Adipose tissue (tissue), 3 donors: Measurements from ENCODE around the gene VPS39. TPM values are rescaled to one million over a fixed set of nuclear protein-coding genes. Genes with fewer than 3 reads are reported as not detected.

Experiments
- H3K27ac ChIP-seq: one replicate; pipeline ENCODE4 v1.5.1; 2013; ENCODE audit warnings: low read depth, low read length
- WGBS, 3 donors: extraction: QIAGEN DNeasy Blood & Tissue Kit; methylation state at CpG; one replicate each; pipeline ENCODE4 v1.1.7; 2013; 5-methylcytosine and 5-hydroxymethylcytosine counted together
- polyA plus RNA-seq, 3 donors: library from polyadenylated mRNA; stranded (reverse); fragments of 200-250 nt; gene quantifications; one replicate each; pipeline ENCODE4 v1.2.3, GENCODE V29; 2013
- donor health status: healthy with polysubstance abuse.
- donor health status: Bipolar disorder and iron deficiency.
- donor health status: healthy.

Gene VPS39
- polyA plus RNA-seq, 3 donors, result 20.6 to 37.3 (median 29.9) TPM

- 43 to 51% (median 50%) methylated on average over 11 of the region's 11 CpGs for WGBS, 3 donors
Measured at GRCh38 chr15:42137461-42138261, 70.4 kb downstream of the VPS39 start.

DNA sequence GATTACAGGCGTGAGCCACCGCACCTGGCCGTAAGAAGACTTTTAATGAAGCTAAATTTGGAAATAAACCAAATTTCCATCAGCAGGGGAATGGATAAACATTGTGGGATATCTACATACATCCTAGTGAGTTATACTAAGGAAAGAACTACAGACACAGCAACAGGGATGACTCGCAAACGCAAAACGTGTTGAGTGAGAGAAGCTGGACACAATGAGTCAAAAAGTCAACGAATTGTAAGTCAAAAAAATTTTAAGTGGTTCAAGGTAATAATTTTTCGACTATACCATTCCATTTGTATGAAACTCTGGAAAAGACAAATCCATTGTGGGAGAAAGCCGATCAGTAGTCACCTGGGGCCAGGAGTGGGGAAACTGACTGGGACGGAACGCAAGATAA lies 71.6 kb downstream of the VPS39 start:
- H3K27ac ChIP-seq, result no peak overlapping the region
- 82 to 89% (median 88%) methylated on average over 11 of the region's 11 CpGs for WGBS, 3 donors

More at GRCh38 chr15:42137461-42138261, 70.4 kb downstream of the VPS39 start:
- no peak overlapping the region for H3K27ac ChIP-seq

GRCh38 chr15:42135351-42135750 lies 72.8 kb downstream of the VPS39 start:
- H3K27ac ChIP-seq, result no peak overlapping the region
- WGBS, 3 donors, result 63 to 89% (median 88%) methylated on average over 1 of the region's 1 CpG

- WGBS, 3 donors, result 66 to 84% (median 78%) methylated on average over 6 of the region's 6 CpGs
Measured at GRCh38 chr15:42134617-42135245, 73.4 kb downstream of the VPS39 start.

GRCh38 chr15:42133886-42134502 lies 74.1 kb downstream of the VPS39 start:
- no peak overlapping the region for H3K27ac ChIP-seq
- 57 to 68% (median 67%) methylated on average over 11 of the region's 11 CpGs for whole genome bisulfite sequencing, 3 donors

More at GRCh38 chr15:42134617-42135245, 73.4 kb downstream of the VPS39 start:
- H3K27ac ChIP-seq, result no peak overlapping the region

DNA sequence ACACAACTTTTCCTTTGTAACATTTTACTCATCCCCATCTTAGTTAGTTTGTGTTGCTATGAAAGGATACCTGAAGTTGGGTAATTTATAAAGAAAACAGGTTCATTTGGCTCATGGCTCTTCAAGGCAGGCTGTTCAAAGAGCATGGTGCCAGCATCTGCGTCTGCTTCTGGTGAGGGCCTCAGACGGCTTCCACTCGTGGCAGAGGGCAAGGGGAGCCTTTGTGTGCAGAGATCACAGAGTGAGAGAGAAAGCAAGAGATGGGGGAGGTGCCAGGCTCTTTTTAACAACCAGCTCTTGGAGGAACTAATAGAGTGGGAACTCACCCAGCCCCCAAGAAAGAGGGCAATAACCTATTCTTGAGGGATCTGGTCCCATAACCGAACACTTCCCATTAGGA lies 74.7 kb downstream of the VPS39 start:
- H3K27ac ChIP-seq, result no peak overlapping the region
- WGBS, 3 donors, result 88 to 91% (median 89%) methylated on average over 4 of the region's 4 CpGs

DNA sequence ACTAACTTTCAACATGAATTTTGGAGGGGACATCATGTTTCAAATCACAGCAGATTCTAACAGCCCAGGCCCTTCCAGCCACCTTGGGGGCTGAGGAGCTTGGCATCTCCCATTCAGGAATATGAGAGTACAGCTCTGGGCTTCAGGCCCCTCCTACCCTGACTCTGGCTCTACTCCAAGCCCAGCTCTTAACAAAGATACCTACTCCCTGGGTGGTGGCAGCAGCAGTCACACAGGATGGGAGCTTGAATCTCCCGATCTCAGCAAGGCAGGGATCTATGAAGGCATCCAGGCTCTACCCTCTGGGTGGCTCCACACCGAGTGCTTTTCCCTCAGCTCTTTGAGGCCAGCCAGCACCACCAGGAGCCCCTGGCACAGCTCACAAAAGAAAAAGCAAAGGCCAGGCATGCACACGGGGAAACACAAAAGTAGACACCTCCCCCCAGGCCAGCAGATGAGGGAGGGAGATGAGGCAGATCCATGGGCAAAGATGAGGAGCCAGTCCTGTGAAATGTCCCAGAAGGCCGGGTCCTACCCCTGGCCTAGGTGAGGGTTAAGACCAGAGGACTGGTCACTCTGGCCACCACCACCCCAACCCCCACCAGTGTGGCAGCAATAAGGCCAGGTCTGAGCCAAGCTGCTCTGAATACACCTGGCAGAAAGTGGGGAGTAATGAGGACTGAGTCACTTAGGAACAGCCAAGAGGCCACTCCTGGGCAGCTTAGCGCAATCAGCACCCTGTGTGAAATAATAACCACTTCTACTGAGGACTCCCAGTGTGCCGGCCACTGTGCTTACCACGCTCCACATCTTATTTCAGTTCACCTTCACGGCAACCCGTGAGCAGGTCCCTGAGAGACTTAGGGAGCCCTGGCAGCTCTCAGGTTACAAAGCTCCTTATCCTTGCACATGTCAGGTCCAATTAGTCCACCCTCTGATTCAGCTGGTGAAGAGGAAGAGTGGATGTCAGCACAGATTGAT lies 76.0 kb downstream of the VPS39 start:
- H3K27ac ChIP-seq, result no peak overlapping the region
- WGBS, 3 donors, result 74 to 81% (median 76%) methylated on average over 9 of the region's 9 CpGs

DNA sequence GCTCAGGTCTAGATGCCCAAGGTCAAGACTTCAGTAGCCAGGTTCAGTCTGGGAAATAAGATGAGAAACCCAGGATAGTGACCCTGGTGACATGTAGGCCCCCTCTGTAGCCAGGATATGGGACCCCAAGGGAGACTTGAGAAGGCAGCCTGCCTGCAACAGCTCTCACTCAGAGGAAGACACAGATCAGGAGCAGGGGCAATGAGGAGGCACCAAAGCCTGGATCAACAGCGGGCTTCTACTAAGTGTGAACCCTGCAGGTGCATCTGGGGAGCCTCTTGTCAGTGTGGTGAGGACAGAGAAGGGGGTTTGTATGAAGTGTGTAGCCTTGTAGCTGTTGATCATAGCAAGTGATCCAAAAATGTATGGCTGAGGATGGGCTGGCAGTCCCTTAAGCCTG lies 77.1 kb downstream of the VPS39 start:
- H3K27ac ChIP-seq, result no peak overlapping the region
- WGBS, 3 donors, result 85 to 100% (median 95%) methylated on average over 1 of the region's 1 CpG

- H3K27ac ChIP-seq, result no peak overlapping the region
- 70 to 75% (median 72%) methylated on average over 8 of the region's 8 CpGs for WGBS, 3 donors
Measured at GRCh38 chr15:42130246-42130986, 77.7 kb downstream of the VPS39 start.

- WGBS, 3 donors, result 85 to 88% (median 86%) methylated on average over 2 of the region's 2 CpGs
Measured at GRCh38 chr15:42129364-42129763, 78.7 kb downstream of the VPS39 start.

GRCh38 chr15:42128476-42128875 lies 79.6 kb downstream of the VPS39 start:
- H3K27ac ChIP-seq, result no peak overlapping the region
- WGBS, 3 donors, result 56 to 81% (median 81%) methylated on average over 6 of the region's 6 CpGs

More at GRCh38 chr15:42129364-42129763, 78.7 kb downstream of the VPS39 start:
- H3K27ac ChIP-seq, result no peak overlapping the region

DNA sequence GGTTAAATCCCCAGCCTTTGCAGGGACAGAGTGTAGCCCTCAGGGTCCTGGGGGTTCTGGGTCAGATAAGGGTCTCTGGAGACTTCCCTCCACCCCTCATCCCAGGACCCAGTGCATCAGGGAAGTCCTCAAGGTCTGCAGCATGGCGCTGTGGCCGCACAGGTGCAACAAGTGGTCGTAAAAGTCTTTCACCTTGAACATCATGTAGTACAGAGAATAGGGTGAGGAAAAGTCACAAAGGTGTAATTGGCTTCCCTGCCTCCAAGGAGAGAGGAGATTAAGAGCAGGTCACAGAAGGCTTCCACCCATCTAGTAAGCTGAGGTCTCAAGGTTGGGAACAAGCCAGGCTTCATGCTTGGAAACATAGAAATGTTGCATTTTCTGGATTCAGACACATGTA lies 84.6 kb downstream of the VPS39 start:
- 91 to 97% (median 95%) methylated on average over 3 of the region's 3 CpGs for WGBS, 3 donors
- H3K27ac ChIP-seq, result no peak overlapping the region

GRCh38 chr15:42121682-42122081 lies 86.4 kb downstream of the VPS39 start:
- WGBS, 3 donors, result 25 to 43% (median 38%) methylated on average over 2 of the region's 2 CpGs
- no peak overlapping the region for H3K27ac ChIP-seq

DNA sequence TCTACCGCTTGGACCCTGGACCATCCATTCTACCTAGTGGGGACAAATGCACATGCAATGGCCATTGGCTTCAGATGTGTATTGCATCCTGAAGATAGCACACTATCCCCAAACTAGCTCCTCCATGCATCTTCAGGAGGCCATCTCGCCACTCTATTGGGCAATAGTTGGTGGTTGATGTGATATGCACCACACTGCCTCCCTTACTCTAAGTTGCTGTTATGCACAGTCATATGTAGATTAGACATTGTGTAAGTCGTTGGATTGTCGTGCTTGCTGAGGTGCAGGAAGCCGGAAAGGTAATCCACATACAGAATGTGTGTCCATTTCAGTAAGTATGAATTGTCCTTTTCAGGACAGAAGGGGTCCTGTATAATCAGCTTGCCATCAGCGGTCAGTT lies 87.1 kb downstream of the VPS39 start:
- 62 to 91% (median 71%) methylated on average over 6 of the region's 6 CpGs for WGBS, 3 donors
- no peak overlapping the region for H3K27ac ChIP-seq

DNA sequence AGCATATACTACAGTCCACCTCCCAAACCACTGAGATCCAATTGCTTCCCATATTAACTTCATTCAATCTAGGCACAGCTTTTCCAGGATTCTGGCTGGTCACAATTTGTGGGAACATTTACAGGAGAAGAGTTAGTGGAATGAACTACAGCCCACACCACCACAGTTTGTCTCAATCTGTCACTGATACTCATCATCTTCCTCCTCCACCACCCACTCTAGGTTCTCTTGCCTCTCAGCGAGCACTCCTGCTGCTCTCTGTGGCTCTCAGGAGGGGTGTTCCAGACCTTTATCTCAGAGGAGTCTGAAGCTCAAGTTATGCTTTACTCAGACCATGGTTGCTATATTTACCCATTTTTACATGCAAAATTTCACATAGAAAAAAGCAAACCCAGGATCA lies 87.8 kb downstream of the VPS39 start:
- 85 to 88% (median 87%) methylated on average over 1 of the region's 1 CpG for WGBS, 3 donors
- H3K27ac ChIP-seq, result no peak overlapping the region

- H3K27ac ChIP-seq, result no peak overlapping the region
Measured at GRCh38 chr15:42119446-42119760, 88.7 kb downstream of the VPS39 start.

DNA sequence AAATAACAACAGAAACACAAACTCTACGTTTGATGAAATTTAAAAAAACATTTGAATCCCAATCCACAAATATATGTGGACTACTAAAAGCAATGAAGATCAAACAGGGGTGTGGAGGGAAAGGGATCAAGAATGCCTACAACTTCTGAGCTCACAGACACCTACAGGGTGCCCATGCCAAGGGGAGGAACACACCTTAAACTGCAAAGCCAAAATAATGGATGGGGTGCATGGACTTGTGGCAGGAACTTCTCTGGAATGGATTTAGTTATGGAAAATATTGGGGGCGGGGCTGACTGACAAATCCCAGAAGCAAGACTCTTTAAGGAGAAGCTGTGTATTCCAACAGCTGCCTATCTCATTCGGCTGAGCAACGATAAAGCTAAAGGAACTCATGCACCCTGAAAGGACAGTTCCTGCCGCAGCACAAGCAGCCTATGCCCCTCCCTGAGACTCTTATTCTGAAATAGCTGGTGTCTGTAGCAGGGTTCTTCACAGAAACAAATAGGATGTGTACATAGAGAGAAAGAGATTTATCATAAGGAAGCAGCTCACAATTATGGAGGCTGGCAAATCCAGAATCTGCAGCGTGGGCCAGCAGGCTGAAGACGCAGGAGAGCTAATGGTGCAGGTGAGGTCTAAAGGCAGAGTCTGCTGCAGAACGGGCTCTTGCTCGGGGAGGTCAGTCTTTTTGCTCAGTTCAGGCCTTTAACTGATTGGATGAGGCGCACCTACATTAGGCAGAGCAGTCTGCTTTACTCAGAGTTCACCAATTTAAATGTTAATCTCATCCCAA lies 89.3 kb downstream of the VPS39 start:
- WGBS, 3 donors, result 24 to 30% (median 25%) methylated on average over 10 of the region's 10 CpGs

More at GRCh38 chr15:42119446-42119760, 88.7 kb downstream of the VPS39 start:
- 52 to 61% (median 55%) methylated on average over 5 of the region's 5 CpGs for WGBS, 3 donors

More for the DNA sequence above, 89.3 kb downstream of the VPS39 start:
- no peak overlapping the region for H3K27ac ChIP-seq
